ENCODE measurements around the gene CLCN4. TPM values are rescaled to one million over a fixed set of nuclear protein-coding genes. Genes with fewer than 3 reads are reported as not detected.

CLCN4 gene
- total and polyA plus RNA-seq, 2 of the 8 experiments (the other 6 are each of a cell fraction or from before 2014, with no cell fraction given), result 3.3 to 11.2 TPM

GRCh38 chrX:10125248-10125615, 31.5 kb upstream of the CLCN4 start:
- Histone ChIP-seq H3K79me1 (ENCODE audit: low read depth, low read length) (no peaks in the 10 kb centered on the region), H3K56ac (replicated peaks; ENCODE audit: insufficient read length, low read depth, low read length) (no peak overlapping the region), H3K79me2 (ENCODE audit: control insufficient read depth in 1 of 2, insufficient read depth in 2 of 2, low read length in 2 of 2) (no peaks in the 10 kb centered on the region), H3K9ac (replicated peaks in 1 of 4; ENCODE audit: extremely low read depth in 1 of 4, low read depth in 3 of 4, low read length in 3 of 4) (no peak overlapping the region), H3K27ac (ENCODE audit: low read depth, low read length) (no peak overlapping the region), H2BK15ac (ENCODE audit: low read length) (no peak overlapping the region), H2AFZ (ENCODE audit: low read length) (no peak overlapping the region), H3K4me2 (ENCODE audit: insufficient read depth in 1 of 2, low read depth in 2 of 2, low read length in 2 of 2) (no peak overlapping the region), H2BK120ac (replicated peaks; ENCODE audit: low read depth, low read length) (no peak overlapping the region), H3K4ac (replicated peaks; ENCODE audit: insufficient read length, low read depth, low read length) (no peak overlapping the region), H4K20me1 (replicated peaks in 1 of 2; ENCODE audit: control insufficient read depth in 1 of 2, insufficient read depth in 2 of 2, low read length in 2 of 2) (no peaks in the 10 kb centered on the region), H2BK20ac (ENCODE audit: low read length) (no peak overlapping the region), H3K4me3 (ENCODE audit: extremely low read depth in 1 of 4, insufficient read depth in 2 of 4, low read depth in 3 of 4, low read length in 4 of 4) (no peak overlapping the region), H3K18ac (ENCODE audit: extremely low read depth, low read length) (no peak overlapping the region), H2AK5ac (ENCODE audit: low read depth, low read length) (no peak overlapping the region), H2BK5ac (ENCODE audit: low read depth, low read length) (no peak overlapping the region), H4K8ac (ENCODE audit: extremely low read depth, insufficient read depth, low read length) (no peak overlapping the region), H3K27me3 (replicated peaks in 1 of 4; ENCODE audit: control insufficient read depth in 3 of 4, extremely low read depth in 1 of 4, insufficient read depth in 3 of 4, low read length in 3 of 4) (no peaks in the 10 kb centered on the region), H3K14ac (ENCODE audit: insufficient read length) (no peak overlapping the region), H2BK12ac (ENCODE audit: low read depth, low read length) (no peak overlapping the region), H3K9me3 (ENCODE audit: insufficient read depth in 2 of 2, low read depth in 1 of 2, low read length in 1 of 2) (peaks cover 12 to 16% of the 10 kb centered on the region in 2 experiments), H3K23me2 (ENCODE audit: low read depth, low read length) (no peaks in the 10 kb centered on the region), H3K4me1 (replicated peaks in 1 of 4; ENCODE audit: control insufficient read depth in 3 of 4, insufficient read depth in 4 of 4, low read length in 3 of 4) (no peaks in the 10 kb centered on the region), H4K91ac (replicated peaks; ENCODE audit: insufficient read length, low read length) (no peak overlapping the region), H3K23ac (ENCODE audit: insufficient read length) (no peak overlapping the region), H3K36me3 (ENCODE audit: control insufficient read depth in 2 of 4, insufficient read depth in 4 of 4, low read length in 3 of 4) (peaks cover 0 to 20% (median 6%) of the 10 kb centered on the region in 4 experiments; a peak in 5 of 8 replicates), H4K5ac (ENCODE audit: insufficient read length, low read depth, low read length) (no peak overlapping the region)
- FAIRE-seq (no peak), DNase-seq (ENCODE audit: low read depth in 1 of 2, low spot score in 2 of 2) (no peak)
- WGBS, 2 experiments (ENCODE audit: extremely low coverage in 1 of 2, insufficient coverage in 1 of 2, insufficient read length in 1 of 2, insufficient replicate concordance in 2 of 2, low coverage in 1 of 2, low lambda C conversion rate in 2 of 2, missing lambda C conversion rate in 1 of 2), result 90% methylated on average over 12 of the region's 13 CpGs; no CpG with 5 or more reads in 1 of the 2 experiments
- ChIA-PET POLR2A (ENCODE audit: partially characterized antibody) (no interaction called here), CTCF (ENCODE audit: partially characterized antibody) (no interaction called here)
- no peak for TF ChIP-seq EP300 (IDR thresholded peaks at IDR 0.05; ENCODE audit: borderline replicate concordance in 1 of 2, low read depth in 2 of 2, low read length in 2 of 2)
- TF ChIP-seq, protein P1, sequence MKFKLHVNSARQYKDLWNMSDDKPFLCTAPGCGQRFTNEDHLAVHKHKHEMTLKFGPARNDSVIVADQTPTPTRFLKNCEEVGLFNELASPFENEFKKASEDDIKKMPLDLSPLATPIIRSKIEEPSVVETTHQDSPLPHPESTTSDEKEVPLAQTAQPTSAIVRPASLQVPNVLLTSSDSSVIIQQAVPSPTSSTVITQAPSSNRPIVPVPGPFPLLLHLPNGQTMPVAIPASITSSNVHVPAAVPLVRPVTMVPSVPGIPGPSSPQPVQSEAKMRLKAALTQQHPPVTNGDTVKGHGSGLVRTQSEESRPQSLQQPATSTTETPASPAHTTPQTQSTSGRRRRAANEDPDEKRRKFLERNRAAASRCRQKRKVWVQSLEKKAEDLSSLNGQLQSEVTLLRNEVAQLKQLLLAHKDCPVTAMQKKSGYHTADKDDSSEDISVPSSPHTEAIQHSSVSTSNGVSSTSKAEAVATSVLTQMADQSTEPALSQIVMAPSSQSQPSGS (IDR thresholded peaks at IDR 0.05; ENCODE audit: low read length), result no peak
- TF ChIP-seq SUZ12 (IDR thresholded peaks at IDR 0.05; ENCODE audit: low read length), result no peak
- TF ChIP-seq POU5F1 (IDR thresholded peaks at IDR 0.05; ENCODE audit: low read depth, low read length), result no peak
- no peak for TF ChIP-seq JUN (IDR thresholded peaks at IDR 0.05; ENCODE audit: low read depth, low read length)
- no peak for TF ChIP-seq CHD1 (IDR thresholded peaks at IDR 0.05; ENCODE audit: low read depth, low read length)
- no peak for TF ChIP-seq EZH2 (IDR thresholded peaks at IDR 0.05; ENCODE audit: low read depth, low read length, severe bottlenecking)
- TF ChIP-seq TCF12 (IDR thresholded peaks at IDR 0.05; ENCODE audit: low read depth, low read length), result no peak
- TF ChIP-seq SP1 (IDR thresholded peaks at IDR 0.05; ENCODE audit: low read depth, low read length), result no peak
- TF ChIP-seq SIX5 (IDR thresholded peaks at IDR 0.05; ENCODE audit: low read depth, low read length), result no peak
- TF ChIP-seq SIN3A (conservative IDR thresholded peaks at IDR 0.05 in 1 of 2, IDR thresholded peaks at IDR 0.05 in 1 of 2; ENCODE audit: low read depth in 1 of 2, low read length in 2 of 2), result no peak
